HFFc6 (cell line): ENCODE data around the gene CAMKV. TPM values are rescaled to one million over a fixed set of nuclear protein-coding genes. Genes with fewer than 3 reads are reported as not detected.
A peak's percentile ranks its signal among the peaks of the same experiment; 100 is the strongest.
"Not testable (repeated sequence)": the region's sequence is repeated elsewhere in the genome, so short reads cannot be mapped to it uniquely, and the experiment has no call there.

Experiments
- DNase-seq: peaks from one replicate; pipeline ENCODE4 v3.0.0-alpha.2; 2018
- H3K27ac Mint-ChIP-seq: 2 replicates; pipeline ENCODE4 v1.8.0; 2020; ENCODE audit warnings: mild to moderate bottlenecking, mixed read lengths
- H3K27me3 Mint-ChIP-seq: 2 replicates; pipeline ENCODE4 v1.8.0; 2021; ENCODE audit warnings: mild to moderate bottlenecking, moderate library complexity, mixed read lengths; ENCODE audit not compliant: insufficient read depth
- H3K36me3 Mint-ChIP-seq: 2 replicates; pipeline ENCODE4 v1.8.0; 2021; ENCODE audit warnings: low read depth, mixed read lengths
- H3K4me1 Mint-ChIP-seq: 2 replicates; pipeline ENCODE4 v1.8.0; 2020; ENCODE audit warnings: low read depth, mixed read lengths
- H3K4me3 Mint-ChIP-seq: 2 replicates; pipeline ENCODE4 v1.8.0; 2020; ENCODE audit warnings: mild to moderate bottlenecking, moderate library complexity, mixed read lengths
- H3K9me3 Mint-ChIP-seq: 2 replicates; pipeline ENCODE4 v1.8.0; 2020; ENCODE audit warnings: mild to moderate bottlenecking, mixed read lengths
- long read RNA-seq: library from polyadenylated mRNA; unstranded; transcript quantifications from one replicate; pipeline ENCODE4 v2.0.0, GENCODE V29; 2019
- total RNA-seq, 6 experiments: library from RNA; stranded (reverse); fragmentation: NEBNext Ultra II Directional; extraction: Animal tissue kit (Norgen Biotek cat#: 25700); gene quantifications; 2 replicates in 1 of 6; 3 replicates in 5 of 6; pipeline ENCODE4 v1.2.3, GENCODE V29; 2021
- TF ChIP-seq, protein P1 (sequence below): fragments of 200-600 bp; sonication (generic); IDR thresholded peaks from 2 replicates; pipeline ENCODE4 v1.5.0; 2021; ENCODE audit warnings: antibody characterized with exemption, mild to moderate bottlenecking

Gene CAMKV, protein sequence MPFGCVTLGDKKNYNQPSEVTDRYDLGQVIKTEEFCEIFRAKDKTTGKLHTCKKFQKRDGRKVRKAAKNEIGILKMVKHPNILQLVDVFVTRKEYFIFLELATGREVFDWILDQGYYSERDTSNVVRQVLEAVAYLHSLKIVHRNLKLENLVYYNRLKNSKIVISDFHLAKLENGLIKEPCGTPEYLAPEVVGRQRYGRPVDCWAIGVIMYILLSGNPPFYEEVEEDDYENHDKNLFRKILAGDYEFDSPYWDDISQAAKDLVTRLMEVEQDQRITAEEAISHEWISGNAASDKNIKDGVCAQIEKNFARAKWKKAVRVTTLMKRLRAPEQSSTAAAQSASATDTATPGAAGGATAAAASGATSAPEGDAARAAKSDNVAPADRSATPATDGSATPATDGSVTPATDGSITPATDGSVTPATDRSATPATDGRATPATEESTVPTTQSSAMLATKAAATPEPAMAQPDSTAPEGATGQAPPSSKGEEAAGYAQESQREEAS
- not detected for total RNA-seq
- long read RNA-seq, result 0 reads

DNA sequence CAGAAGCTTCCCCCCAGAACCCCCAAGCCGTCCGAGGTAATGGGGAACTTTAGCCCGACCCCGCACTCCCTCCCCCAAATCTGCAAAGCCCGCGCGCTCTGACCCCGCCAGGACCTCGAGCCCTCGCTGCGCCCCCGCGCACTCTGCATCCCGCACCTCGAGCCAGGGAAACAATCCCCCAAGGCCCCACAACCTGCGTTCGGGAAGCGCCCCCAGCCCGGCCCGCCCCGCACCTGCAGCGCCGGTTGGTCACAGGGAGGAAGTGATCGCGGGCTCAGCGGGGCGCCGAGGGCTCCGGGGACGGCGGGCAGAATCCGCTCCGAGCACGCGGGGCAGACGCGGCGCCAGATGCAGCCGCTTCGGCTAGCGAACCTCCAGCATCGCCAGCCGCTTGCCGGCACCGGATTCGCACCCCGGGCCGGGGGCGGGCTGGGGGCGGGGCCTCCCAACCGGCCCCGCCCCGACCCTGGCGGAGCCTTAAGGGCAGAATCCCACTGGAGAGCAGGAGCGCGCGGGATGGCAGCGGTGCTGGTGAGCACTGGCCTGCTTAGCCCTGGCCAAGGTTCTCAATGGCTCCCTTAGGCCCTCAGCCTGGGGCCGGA lies at the start of gene CAMKV:
Gene CAMKV (minus strand): TSS at position 382 of the 602 bp plus-strand sequence. CDS start 7,518 bp downstream, outside the sequence.
- peaks cover 36% of the 10 kb centered on the region for H3K27me3 Mint-ChIP-seq
- H3K27ac Mint-ChIP-seq, result no peak within 1 kb of the TSS
- no peaks in the 10 kb centered on the region for H3K36me3 Mint-ChIP-seq
- H3K4me3 Mint-ChIP-seq, result no peak within 1 kb of the TSS
- TF ChIP-seq, protein P1, sequence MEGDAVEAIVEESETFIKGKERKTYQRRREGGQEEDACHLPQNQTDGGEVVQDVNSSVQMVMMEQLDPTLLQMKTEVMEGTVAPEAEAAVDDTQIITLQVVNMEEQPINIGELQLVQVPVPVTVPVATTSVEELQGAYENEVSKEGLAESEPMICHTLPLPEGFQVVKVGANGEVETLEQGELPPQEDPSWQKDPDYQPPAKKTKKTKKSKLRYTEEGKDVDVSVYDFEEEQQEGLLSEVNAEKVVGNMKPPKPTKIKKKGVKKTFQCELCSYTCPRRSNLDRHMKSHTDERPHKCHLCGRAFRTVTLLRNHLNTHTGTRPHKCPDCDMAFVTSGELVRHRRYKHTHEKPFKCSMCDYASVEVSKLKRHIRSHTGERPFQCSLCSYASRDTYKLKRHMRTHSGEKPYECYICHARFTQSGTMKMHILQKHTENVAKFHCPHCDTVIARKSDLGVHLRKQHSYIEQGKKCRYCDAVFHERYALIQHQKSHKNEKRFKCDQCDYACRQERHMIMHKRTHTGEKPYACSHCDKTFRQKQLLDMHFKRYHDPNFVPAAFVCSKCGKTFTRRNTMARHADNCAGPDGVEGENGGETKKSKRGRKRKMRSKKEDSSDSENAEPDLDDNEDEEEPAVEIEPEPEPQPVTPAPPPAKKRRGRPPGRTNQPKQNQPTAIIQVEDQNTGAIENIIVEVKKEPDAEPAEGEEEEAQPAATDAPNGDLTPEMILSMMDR, result no peak
- no peaks in the 10 kb centered on the region for H3K9me3 Mint-ChIP-seq
- no peaks in the 10 kb centered on the region for H3K4me1 Mint-ChIP-seq
- no peak for DNase-seq

DNA sequence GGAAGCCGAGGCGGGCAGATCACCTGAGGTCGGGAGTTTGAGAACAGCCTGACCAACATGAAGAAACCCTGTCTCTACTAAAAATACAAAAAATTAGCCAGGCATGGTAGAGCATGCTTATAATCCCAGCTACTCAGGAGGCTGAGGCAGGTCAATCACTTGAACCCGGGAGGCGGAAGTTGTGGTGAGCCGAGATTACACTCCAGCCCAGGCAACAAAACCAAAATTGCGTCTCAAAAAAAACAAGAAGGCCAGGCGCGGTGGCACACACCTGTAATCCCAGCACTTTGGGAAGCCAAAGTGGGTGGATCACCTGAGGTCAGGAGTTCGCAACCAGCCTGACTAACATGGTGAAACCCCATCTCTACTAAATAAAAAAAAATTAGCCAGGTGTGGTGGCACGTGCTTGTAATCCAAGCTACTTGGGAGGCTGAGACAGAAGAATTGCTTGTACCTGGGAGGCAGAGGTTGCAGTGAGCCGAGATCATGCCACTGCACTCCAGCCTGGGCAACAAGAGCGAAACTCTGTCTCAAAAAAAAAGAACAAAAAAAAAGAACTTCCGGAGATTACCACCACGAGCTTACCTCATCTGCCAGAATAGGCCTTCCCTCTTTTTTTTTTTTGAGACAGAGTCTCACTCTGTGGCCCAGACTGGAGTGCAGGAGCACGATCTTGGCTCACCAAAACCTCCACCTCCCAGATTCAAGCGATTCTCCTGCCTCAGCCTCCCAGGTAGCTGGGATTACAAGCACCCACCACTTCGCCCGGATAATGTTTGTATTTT lies 48.3 kb upstream of the CAMKV start:
- not testable (repeated sequence) for H3K27me3 Mint-ChIP-seq, H3K27ac Mint-ChIP-seq, H3K4me1 Mint-ChIP-seq, H3K4me3 Mint-ChIP-seq, H3K36me3 Mint-ChIP-seq, H3K9me3 Mint-ChIP-seq, DNase-seq

DNA sequence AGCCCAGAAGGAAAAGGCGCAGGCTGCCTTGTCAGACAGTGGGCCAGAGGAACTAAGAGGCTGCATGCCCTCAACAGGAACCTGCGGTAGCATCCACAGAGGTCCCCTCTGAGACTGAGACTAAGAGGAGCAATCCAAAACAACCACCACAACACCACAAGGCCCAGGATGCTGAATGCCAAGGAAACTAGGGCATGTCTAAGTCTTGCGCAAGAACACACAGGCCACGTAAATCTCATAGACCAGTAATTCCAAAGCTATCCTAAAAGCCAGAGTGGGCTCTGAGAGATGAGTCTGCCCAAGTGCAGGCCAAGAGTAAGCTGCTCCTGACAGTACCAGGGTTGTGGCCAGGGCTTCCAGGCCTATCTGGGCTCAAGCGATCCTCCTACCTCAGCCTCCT lies 47.0 kb upstream of the CAMKV start:
- Mint-ChIP-seq H3K4me1 (peaks cover 7% of the 10 kb centered on the region), H3K36me3 (no peaks in the 10 kb centered on the region), H3K9me3 (no peaks in the 10 kb centered on the region), H3K27ac (no peak overlapping the region), H3K27me3 (no peaks in the 10 kb centered on the region; the same call in 1 of the 2 replicates), H3K4me3 (no peak overlapping the region)
- DNase-seq, result peak; percentile 36
- TF ChIP-seq, protein P1, result no peak

DNA sequence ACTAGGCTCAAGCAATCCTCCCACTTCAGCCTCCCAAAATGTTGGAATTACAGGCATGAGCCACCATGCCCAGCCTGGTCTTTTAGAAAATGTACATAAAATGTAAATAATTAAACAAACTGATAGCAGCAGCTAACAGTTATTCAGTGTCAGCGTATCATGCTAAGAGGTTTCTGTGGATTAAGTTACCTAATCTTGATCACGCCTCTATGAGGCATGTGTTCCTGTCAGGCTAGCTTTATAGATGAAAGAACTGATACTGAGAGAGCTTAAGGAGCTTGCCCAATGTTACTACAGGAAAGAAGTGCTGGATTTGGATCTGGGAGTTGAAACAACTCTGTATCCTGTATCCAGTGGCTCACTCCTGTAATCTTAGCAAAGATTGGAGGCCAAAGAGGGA lies 45.2 kb upstream of the CAMKV start:
- H3K4me1 Mint-ChIP-seq, result peaks cover 7% of the 10 kb centered on the region
- no peaks in the 10 kb centered on the region for H3K9me3 Mint-ChIP-seq
- no peak overlapping the region for H3K4me3 Mint-ChIP-seq
- TF ChIP-seq, protein P1, result no peak
- peaks cover 3% of the 10 kb centered on the region for H3K27me3 Mint-ChIP-seq
- DNase-seq, result no peak
- no peak overlapping the region for H3K27ac Mint-ChIP-seq
- H3K36me3 Mint-ChIP-seq, result peaks cover 4% of the 10 kb centered on the region; the same call in 1 of the 2 replicates

DNA sequence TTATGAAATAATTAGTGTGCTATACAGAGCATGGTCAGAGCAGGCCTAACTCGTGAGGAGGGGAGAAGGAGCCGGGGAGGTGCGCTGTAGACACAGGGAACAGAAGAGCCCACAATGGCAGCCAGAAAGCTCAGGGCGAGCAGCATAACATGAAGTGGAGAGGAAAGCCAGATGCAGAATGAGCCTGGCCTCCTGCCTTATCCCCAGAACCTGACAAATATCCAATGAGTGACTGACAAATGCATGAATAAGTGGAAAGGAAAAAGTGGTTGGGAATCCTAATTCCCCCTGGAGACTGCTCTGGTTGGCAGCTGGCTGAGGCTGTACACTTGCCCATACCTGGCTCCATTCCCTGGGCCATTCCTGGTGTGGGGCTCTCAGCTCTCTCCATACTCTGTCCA lies 43.2 kb upstream of the CAMKV start:
- peaks cover 4% of the 10 kb centered on the region; the same call in 1 of the 2 replicates for H3K36me3 Mint-ChIP-seq
- TF ChIP-seq, protein P1, result no peak
- peaks cover 7% of the 10 kb centered on the region for H3K4me1 Mint-ChIP-seq
- no peaks in the 10 kb centered on the region for H3K9me3 Mint-ChIP-seq
- H3K4me3 Mint-ChIP-seq, result no peak overlapping the region
- peaks cover 3% of the 10 kb centered on the region for H3K27me3 Mint-ChIP-seq
- no peak overlapping the region for H3K27ac Mint-ChIP-seq
- no peak for DNase-seq
